GM19025 (cell line): Measurements from ENCODE around the gene CHD5.

Source experiments
- ATAC-seq: cut with Tn5 transposase; IDR thresholded peaks from one replicate; pipeline ENCODE4 v1.9.1; 2021; ENCODE audit warnings: mild to moderate bottlenecking, low read depth, moderate library complexity; ENCODE audit not compliant: unreplicated experiment

The CHD5 gene

DNA sequence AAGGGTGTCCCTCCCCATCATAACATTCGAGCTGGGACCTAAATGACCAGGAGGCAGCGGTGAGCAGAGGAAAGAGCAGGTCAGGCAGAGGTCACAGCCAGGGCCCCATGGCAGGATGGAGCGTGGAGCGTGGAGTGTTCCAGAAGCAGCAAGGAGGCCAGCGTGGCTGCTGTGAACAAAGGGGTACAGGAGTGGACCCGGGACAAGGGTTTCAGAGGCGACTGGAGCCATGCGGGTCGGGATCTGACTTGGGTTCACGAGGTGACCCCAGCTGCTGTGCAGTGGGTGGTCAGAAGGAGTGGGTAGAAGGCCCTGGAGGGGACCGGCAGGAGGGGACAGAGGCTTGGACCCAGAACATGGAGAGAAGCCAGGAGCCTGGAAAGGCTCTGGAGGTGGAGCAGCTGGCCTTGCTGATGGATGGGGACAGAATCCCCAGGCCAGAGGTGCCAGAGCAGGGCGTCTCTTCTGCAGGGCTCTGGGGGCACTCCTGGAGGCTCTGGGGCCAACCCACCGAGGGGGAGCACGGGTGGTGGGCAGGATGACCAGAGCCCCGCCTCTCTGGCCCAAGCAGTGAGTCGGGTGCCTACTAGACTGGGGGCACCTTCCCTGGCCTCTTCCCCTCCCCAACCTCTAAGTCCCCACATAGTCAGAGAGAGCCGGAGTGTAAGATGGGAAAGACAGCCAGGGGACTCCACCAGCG is 2.3 kb downstream of the CHD5 start:
- ATAC-seq = no peak

DNA sequence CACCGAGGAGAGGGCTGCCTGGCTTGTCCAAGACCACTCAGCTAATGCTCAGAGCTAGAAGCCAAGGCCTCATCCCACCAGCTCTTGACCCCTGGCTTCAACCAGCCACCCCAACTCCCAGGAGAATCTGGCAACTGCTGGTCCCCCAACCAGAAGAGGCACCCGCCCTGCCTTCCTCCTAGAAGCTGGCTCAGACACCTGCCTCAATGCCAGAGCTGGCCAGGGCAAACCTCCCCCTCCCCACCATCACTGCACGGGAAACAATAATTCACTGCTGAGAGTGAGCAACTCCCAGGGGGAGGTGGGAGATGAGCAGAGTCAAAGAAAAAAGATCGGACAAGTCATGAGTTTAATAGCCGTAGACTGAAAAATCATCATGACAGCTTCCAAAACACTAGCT is 3.3 kb downstream of the CHD5 start:
- no peak for ATAC-seq

DNA sequence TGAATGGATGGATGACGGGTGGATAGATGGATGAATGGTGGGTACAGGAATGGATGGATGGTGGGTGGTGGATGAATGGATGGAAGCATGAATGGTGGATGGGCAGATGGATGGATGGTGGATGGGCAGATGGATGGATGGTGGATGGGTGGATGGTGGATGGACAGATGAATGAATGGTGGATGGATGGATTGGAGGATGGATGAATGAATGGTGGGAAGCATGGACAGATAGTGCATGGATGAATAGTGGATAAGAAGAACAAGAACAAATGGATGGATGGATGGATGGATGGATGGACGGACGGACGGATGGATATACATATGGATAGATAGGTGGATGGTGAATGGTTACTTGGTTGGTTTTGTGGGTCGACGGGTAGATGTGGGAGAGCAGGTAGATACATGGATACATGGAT is 4.7 kb downstream of the CHD5 start:
- ATAC-seq = no peak

DNA sequence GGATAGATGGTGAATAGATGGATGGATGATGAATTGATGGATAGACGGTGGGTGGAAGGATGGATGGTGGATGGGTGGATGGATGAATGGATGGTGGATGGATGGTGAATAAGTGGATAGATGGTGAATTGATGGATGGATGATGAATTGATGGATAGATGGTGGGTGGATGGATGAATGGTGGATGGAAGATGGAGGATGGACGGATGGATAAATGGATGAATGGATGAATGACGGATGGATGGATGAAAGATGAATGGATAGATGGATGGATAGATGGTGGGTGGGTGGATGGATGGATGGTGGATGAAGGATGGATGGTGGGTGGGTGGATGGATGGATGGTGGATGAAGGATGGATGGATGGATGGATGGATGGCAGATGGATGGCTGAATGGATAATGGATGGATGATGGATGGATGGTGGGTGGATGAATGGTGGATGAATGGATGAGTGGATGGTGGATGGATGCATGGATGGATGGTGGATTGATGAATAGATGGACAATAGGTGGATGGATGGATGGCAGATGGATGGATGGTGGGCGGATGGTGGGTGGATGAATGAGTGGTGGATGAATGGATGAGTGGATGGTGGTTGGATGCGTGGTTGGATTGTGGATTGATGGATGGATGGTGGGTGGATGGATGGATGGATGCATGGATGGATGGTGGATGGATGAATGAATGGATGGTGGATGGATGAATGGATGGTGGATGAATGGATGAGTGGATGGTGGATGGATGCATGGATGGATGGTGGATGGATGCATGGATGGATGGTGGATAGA is 5.3 kb downstream of the CHD5 start:
- ATAC-seq = no peak

DNA sequence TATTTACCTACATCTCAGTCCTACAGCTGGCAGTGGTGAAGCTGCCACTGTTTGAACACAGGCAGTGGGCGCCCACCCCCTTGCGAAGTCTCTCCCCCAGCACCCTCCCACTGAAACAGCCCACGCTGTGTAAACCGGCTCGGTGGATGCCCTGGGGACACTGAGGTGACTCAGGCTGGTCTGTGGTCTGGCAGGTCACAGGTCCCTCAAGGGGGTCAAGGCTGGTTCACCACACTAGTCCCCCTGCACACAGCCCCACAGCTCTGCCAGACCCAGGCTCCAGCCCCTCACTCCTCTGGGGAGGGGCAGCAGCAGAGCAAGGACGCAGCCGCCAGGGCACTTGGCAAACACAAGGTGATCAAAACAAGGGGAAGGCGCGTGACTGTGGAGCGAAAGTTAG is 7.6 kb downstream of the CHD5 start:
- ATAC-seq = no peak

DNA sequence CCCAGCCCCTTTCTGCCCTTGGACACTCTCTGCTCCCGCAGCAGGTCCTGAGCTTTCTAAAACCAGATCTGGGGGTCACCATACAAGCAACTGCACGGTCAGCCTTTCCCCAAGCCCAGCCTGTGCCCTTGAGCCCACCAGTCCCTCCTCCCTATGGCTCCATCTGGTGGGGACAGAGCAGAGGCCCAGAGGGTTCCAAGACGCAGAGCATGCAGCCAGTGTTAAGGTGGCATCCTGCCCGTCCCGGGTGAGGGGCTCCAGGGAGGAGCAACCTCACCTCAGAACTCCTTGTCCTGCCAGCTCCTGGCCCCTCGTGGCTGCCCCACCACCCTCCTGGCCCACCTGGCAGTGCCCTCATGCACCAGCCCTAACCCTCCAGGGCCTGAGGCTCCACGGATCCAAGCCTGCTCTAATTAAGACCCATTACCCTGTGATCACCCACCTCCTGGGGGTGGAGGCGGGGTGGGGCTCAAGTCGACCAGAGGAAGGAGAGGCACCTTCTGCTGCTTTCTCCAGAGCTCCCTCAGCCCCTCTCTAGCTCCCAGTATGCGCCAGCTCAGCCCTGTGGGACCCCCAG is 8.5 kb downstream of the CHD5 start:
- ATAC-seq = no peak

DNA sequence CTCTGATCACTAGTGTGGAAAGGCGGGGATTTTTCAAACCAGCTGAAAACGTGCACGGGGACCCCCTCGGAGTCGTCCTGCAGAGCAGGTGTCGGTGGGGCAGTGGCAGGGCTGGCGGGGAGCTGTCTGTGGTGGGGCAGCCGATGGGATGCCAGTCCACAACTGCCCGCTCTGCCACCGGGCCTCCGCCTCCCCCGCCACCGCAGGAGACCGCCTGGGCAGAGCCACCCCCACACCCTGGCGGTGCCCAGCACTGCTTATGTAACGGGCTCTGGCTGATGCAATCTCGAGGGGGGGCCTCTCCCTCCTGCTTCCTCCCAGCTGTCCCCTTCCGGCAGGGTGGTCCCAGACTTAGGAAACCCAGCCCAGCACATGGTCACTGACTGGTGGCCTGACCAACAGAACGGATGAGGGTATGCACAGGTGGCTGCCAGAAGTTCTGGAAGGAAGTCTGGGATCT is 9.3 kb downstream of the CHD5 start:
- no peak for ATAC-seq

DNA sequence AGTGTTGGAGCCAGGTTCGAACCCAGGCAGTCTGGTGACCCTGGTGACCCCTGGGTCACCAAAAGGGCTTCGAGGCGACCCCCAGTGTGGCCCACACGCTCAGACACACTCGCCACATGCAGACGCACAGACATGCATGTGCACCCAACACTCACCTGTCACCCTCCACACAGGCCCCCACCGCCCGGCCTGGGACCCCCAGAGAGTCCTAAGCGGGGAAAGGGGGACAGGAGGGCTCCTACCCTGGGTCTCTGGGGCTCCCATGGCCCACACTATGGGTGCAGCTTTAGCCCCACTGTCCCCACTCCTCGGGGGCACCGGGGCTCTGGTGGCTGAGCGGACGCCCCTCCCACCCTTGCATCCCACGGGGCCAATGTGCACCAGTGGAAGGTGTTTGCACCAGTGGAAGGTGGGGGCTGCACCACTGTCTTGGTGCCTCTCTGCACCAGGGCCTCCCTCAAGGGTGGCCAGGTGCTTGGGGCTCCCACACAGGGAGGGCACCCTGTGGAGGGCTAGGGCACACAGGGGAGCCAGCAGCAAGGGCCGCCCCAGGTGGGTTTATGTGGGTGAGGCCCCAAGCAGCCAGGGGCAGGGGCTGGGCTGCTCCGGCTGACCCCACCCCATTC is 9.9 kb downstream of the CHD5 start:
- no peak for ATAC-seq

DNA sequence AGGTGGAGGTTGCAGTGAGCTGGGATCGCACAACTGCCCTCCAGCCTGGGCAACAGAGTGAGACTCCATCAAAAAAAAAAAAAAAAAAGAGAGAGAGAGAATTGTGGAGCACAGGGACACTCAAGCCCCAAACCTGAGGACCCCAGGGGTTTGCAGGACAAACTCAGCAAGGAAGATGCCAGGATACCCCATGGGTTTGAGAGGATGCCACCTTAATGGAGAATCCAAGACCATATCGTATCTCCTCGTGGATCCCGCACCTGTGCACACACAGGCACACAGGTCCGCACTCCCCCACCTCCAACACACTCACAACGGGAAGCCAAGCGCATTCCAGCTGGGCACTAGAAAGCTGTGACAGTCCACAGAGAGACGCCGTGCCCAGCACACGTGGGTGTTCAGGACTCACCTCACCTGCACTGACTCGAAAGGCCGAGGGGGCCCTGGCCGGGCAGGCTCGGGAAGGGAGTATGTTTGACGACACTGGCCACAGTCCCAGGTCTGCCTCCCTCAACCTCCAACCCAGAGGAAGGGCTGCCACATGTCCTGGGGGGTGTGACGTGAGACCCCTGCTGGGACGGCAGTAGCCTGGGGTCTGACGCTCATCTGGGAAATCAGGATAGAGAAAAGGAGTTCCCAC is 11.1 kb downstream of the CHD5 start:
- ATAC-seq = no peak

DNA sequence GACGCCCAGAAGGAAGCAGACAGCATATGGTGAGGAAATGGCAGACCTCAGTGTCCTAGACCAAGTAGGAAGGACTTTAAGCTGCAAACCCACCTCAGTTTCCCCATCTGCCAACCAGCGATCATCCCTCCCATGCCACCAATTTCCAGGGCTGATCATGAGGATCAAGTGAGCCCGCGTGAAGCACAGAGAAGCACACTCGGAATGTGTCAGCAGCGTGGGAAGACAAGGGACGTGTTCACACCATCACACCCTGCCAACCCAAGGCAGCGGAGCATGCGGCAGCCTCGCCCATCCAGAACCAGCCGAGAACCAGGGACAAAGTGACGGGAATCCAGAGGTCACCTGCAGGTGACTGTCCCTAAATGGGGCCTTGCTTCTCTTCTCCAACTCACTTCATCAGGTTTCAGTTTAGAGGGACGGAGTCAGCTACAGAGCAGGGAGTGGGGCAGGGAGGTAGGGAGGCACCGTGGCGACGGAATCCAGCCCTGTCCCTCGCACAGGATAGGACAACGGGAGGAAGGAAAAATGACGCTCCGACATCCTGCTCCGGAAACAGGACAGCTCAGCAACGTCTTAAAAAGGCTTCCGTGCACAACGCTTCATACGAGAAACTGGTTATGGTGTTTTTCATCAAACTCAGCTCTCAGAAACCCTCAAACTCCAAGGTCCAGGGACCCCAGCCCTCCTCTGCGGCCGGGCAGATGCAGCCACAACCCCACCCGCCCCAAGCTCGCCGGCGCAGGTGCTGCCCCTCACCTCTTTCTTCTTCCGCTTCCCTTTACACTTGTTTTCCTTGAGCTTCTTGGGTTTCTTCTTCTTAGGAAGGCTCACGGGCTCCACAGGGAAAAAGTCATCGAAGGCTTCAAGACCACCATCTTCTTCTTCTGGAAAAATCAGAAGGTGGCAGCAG is 12.5 kb downstream of the CHD5 start:
- no peak for ATAC-seq

DNA sequence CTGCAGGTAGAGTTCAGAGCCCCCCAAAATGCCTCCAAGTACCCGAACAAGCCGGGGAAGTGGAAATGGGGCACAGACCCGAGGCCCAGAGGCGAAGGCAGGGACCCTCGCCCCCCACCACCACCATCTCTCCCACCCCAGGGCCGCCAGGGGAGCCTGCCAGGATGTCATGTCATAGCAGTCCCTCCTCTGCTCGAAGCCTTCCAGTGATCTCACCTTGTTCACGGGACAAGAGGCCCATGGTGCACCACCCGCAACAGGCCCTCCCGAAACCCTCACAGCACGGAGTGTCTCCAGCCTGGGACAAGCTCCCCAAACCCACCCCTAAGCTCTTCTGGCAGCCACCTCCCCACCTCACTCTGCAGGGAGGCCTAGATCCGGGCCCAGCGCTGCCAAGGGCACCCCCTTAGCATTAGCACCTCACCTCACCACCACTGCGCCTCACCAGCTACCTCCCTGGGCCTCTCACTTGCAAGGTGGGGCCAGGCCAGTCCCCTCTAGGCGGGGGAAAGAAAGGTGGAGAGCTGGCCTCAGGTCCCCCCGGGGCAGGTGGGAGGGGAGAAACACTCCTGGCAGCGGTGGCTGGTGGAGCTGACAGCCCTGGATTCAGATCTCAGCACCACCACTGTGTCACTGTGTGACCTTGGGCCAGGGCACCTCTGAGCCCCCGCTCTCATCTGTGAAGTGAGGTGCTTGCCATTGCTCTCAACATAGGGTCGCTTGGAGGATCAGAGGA is 13.3 kb downstream of the CHD5 start:
- ATAC-seq = no peak

DNA sequence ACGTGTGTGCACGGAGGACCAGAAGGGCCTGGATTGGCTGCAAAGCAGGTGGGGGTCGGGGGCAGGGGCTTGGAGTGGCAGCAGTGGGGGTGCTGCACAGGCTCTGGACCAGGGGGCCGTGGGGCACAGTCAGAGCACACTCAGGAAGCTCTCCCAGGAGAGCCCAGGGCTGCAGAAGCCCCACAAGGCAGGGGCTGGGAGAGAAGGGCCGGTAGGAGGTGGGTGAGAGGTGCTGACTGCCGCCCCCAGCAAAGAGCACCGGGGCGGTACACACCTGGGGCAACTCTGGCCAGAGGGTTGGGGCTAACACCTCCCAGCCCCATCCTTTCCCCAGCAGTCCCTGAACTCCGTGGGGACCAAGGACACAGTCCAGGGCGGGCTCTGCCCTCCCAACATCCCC is 13.9 kb downstream of the CHD5 start:
- no peak for ATAC-seq

DNA sequence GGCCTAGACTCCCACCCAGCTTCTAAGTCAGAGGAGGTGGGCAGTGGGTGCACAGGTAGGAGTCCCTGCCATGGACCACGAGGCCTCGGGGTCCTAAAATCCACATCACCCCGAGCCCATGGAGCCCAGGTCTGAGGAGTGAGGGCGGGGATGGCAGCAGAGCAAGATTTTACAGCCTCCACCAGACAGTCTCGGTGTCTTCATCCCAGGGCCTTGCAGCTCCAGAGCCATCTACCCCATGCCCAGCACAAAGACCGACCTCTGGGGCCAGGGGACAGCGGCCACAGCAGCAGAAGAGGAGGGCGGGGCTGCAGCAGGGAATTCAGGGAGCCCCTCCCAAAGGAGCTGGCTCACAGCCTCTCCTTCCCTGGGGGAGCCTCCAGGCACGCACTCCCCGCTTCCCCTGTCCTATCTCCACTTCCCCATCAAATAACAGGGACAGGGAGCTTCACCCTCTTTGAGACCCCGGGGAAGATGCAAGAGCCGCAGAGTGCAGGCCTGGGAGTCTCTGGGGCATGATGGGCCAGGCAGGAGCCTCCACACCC is 14.6 kb downstream of the CHD5 start:
- no peak for ATAC-seq

DNA sequence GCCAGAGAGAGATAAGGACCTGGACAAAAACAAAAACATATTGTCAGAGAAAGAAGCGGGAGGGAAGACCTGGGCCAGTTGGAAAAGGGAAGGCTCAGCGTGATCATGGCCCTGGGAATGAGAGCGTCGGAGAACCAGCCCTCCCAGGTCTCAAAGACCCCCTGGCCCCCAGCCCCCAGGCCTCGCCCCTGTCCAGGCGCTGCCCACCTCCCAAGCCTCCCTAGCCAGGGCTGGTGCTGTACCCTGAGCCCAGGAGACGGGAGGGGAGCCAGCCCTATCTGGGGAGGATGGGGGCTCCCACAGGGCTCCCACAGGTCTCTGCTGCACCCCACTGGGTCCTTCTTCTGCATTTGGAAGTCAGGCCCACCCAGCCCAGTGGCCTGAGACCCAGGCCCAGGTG is 15.1 kb downstream of the CHD5 start:
- ATAC-seq = no peak

DNA sequence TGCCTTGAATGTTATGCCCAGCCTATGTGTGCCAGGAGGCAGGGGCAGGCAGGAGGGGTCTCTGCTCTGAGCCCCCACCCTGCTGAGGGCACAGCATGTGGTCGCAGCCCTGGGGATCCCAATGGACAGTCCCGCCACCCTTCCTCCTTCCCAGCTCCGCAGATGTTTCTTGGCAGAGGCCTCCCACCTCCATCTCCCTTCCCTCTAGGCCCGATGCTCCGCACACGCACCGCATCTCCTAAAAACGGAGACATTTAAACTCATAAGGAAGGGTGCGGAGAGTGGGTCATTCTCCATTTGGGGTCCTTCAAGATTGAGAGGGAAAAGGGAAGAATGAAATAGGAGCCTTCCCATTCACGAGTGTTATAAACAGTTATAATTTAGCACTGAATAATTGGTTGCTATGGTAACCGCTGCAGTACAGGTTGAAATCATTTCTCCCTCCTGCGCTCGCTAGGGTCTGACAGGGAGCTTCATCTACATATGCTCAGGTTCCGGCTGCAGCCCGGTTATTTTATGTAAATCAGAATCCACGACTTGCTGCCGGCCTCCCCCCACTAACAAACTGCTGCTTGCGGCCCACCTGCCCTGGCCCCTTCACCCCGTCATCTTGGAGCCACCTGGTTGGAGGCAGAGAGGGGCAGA is 16.0 kb downstream of the CHD5 start:
- ATAC-seq = no peak

DNA sequence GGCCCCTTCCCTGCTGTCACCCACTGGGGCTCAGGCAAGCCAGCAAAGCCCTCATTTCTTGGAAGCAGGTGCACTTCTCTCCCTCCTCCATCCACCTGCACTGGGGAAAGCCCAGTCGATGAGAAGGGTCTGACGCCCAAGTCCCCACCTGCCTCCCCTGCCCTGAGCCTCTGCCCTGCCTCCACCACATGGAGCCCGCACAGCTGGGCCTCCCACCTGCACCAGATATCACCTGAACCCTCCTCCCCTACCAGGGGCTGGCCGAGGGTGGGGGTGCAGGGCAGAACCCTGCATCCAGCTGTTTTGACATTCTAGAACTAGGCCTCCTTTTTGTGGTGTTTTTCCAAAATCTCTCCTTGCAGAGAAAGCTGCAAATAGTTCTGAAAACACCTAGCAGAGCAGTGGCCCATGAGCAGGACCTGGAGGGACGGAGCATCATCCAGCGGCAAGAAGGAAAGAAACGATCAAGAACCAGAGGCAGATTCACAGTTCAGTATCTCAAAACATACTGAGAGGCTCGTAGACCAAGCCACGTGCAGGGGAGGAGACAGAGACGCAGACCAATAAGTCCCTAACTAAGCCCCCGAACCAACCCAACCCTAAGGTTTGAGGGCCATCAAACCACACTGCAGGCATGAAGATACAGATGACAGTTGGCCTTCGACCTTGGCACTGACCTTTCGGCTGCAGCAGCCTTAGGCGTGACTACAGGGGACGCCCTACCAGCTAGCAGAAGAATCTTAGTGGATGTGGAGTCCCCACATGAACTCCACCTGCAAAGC is 16.7 kb downstream of the CHD5 start:
- no peak for ATAC-seq

DNA sequence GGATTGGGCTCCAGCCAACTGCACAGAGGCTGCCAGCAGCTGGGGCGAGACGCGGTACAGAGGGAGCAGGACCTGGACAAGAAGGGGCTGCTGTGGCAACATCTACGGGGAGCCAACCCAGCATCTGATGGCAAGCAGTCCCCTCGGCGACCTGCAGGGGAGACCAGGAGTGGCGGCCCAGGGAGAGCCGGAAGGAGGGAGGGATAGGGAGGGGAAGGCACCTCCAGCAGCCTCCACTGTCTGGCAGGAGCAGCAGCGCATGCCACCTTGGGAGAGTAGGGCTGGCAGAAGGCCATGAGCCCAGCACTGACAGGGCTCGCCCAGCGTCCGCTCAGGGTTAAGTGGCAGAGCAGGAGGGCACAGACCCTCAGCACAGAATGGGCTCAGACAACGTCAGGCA is 17.3 kb downstream of the CHD5 start:
- ATAC-seq = no peak

DNA sequence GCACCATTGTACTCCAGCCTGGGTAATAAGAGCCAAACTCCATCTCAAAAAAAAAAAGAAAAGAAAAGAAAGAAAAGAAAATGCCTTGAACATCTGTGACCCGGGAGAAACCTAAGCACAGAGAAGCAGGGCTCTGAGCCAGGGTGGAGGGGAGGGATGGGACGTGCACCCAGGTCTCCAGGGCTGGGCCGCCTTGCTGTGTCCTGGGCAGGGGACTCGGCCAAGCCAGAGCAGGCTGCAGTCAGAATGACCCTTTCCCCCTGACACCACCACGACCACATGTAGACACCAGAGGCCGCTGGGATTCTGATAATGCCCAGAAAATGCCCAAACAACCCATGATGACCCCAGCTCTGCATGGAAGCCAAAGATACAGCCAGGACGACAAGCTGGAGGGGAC is 17.8 kb downstream of the CHD5 start:
- ATAC-seq = no peak
